Neural cell (in vitro differentiated cells): ENCODE results near the gene CCDC124. TPM values are rescaled to one million over a fixed set of nuclear protein-coding genes. Genes with fewer than 3 reads are reported as not detected.

Source experiments
- H2AFZ ChIP-seq: fragments of 200-600, 300-800 bp; sonication (generic), shearing (Covaris generic); 2 replicates; pipeline ENCODE4 v1.6.0; 2014; ENCODE audit warnings: low read depth, mild to moderate bottlenecking, antibody characterized with exemption, low read length, moderate library complexity
- H3F3A ChIP-seq: fragments of 200-600 bp; shearing (Covaris generic); 2 replicates; pipeline ENCODE4 v1.6.1; 2016; ENCODE audit warnings: mild to moderate bottlenecking, moderate library complexity, mixed read lengths, antibody characterized with exemption, low read length; ENCODE audit not compliant: insufficient read depth, poor library complexity, severe bottlenecking
- H3K27ac ChIP-seq: fragments of 200-600, 300-800 bp; sonication (generic), shearing (Covaris generic); 2 replicates; pipeline ENCODE4 v1.5.1; 2014; ENCODE audit warnings: mild to moderate bottlenecking, low read length, moderate library complexity
- H3K27me3 ChIP-seq: fragments of 300-800, 200-600 bp; sonication (generic), shearing (Covaris generic); 2 replicates; pipeline ENCODE4 v1.6.0; 2014; ENCODE audit warnings: mild to moderate bottlenecking, low read depth, low read length, moderate library complexity; ENCODE audit not compliant: insufficient read depth
- H3K36me3 ChIP-seq: fragments of 300-800, 200-600 bp; sonication (generic), shearing (Covaris generic); 2 replicates; pipeline ENCODE4 v1.5.1; 2014; ENCODE audit warnings: mild to moderate bottlenecking, antibody characterized with exemption, low read length, moderate library complexity; ENCODE audit not compliant: insufficient read depth
- H3K4me2 ChIP-seq: fragments of 300-800, 200-600 bp; sonication (generic), shearing (Covaris generic); 2 replicates; pipeline ENCODE4 v1.6.0; 2014; ENCODE audit warnings: mild to moderate bottlenecking, low read length
- H3K4me3 ChIP-seq: fragments of 300-800, 200-600 bp; sonication (generic), shearing (Covaris generic); 2 replicates; pipeline ENCODE4 v1.5.1; 2014; ENCODE audit warnings: mild to moderate bottlenecking, low read length, moderate library complexity
- H3K79me2 ChIP-seq: fragments of 200-600 bp; shearing (Covaris generic); replicated peaks from 2 replicates; pipeline ENCODE4 v1.6.0; 2014; ENCODE audit warnings: mild to moderate bottlenecking, low read length, moderate library complexity; ENCODE audit not compliant: insufficient read depth
- H3K9ac ChIP-seq: fragments of 300-800, 200-600 bp; sonication (generic), shearing (Covaris generic); 2 replicates; pipeline ENCODE4 v1.6.1; 2016; ENCODE audit warnings: mild to moderate bottlenecking, low read length, mixed read lengths
- H3K9me2 ChIP-seq: fragments of 200-600 bp; shearing (Covaris generic); 2 replicates; pipeline ENCODE4 v1.6.1; 2016; ENCODE audit warnings: mild to moderate bottlenecking, low read length, mixed read lengths; ENCODE audit not compliant: insufficient read depth
- H3K9me3 ChIP-seq: fragments of 200-600, 300-800 bp; sonication (generic), shearing (Covaris generic); 2 replicates; pipeline ENCODE4 v1.6.1; 2016; ENCODE audit warnings: mild to moderate bottlenecking, mixed run types, low read length, moderate library complexity, mixed read lengths
- H4K20me1 ChIP-seq: fragments of 200-600 bp; shearing (Covaris generic); 2 replicates; pipeline ENCODE4 v1.6.1; 2016; ENCODE audit warnings: mild to moderate bottlenecking, mixed run types; ENCODE audit not compliant: insufficient read depth
- CTCF ChIP-seq: fragments of 450-650 bp; IDR thresholded peaks from 2 replicates; pipeline ENCODE4 v1.5.1; 2014; ENCODE audit warnings: antibody characterized with exemption, mild to moderate bottlenecking, moderate library complexity; ENCODE audit not compliant: poor library complexity, severe bottlenecking
- EP300 ChIP-seq: fragments of 450-650 bp; conservative IDR thresholded peaks from 2 replicates; pipeline ENCODE4 v1.6.1; 2014; ENCODE audit warnings: antibody characterized with exemption, mild to moderate bottlenecking, moderate library complexity; ENCODE audit not compliant: poor library complexity, severe bottlenecking
- EZH2 ChIP-seq: fragments of 200-600, 300-800 bp; shearing (Covaris generic), sonication (generic); IDR thresholded peaks from 2 replicates; pipeline ENCODE4 v1.6.1; 2014; ENCODE audit warnings: antibody characterized with exemption, low read length, borderline replicate concordance, mild to moderate bottlenecking; ENCODE audit not compliant: insufficient read depth, poor library complexity, severe bottlenecking
- MXI1 ChIP-seq: fragments of 450-650 bp; conservative IDR thresholded peaks from 2 replicates; pipeline ENCODE4 v1.6.1; 2014; ENCODE audit warnings: antibody characterized with exemption, mild to moderate bottlenecking; ENCODE audit not compliant: poor library complexity, severe bottlenecking
- POLR2AphosphoS5 ChIP-seq: IDR thresholded peaks from 2 replicates; pipeline ENCODE4 v1.6.1; 2012
- RAD21 ChIP-seq: fragments of 450-650 bp; conservative IDR thresholded peaks from 2 replicates; pipeline ENCODE4 v1.6.1; 2014; ENCODE audit warnings: antibody characterized with exemption, mild to moderate bottlenecking, moderate library complexity
- REST ChIP-seq: IDR thresholded peaks from 2 replicates; pipeline ENCODE4 v1.6.1; 2012; ENCODE audit warnings: borderline replicate concordance
- SMC3 ChIP-seq: fragments of 450-650 bp; conservative IDR thresholded peaks from 2 replicates; pipeline ENCODE4 v1.6.1; 2014; ENCODE audit warnings: antibody characterized with exemption, mild to moderate bottlenecking, moderate library complexity; ENCODE audit not compliant: poor library complexity
- TAF1 ChIP-seq: IDR thresholded peaks from 2 replicates; pipeline ENCODE4 v1.6.1; 2012; ENCODE audit warnings: low read depth
- polyA plus RNA-seq: library from polyadenylated mRNA; depleted of rRNA; stranded (reverse); fragments of >200 nt; gene quantifications from 2 replicates; pipeline ENCODE4 v1.2.3, GENCODE V29; 2014

Gene CCDC124
- polyA plus RNA-seq, 1 donor from 2014 or later: 31.0 TPM

- Histone ChIP-seq H3K4me2 (no peak overlapping the region), H3K4me3 (no peak overlapping the region), H4K20me1 (no peaks in the 10 kb centered on the region), H3K9me3 (no peaks in the 10 kb centered on the region), H3K27ac (no peak overlapping the region), H3K36me3 (no peaks in the 10 kb centered on the region), H2AFZ (no peak overlapping the region), H3F3A (no peaks in the 10 kb centered on the region), H3K27me3 (no peaks in the 10 kb centered on the region), H3K9ac (no peak overlapping the region), H3K79me2 (no peaks in the 10 kb centered on the region), H3K9me2 (no peaks in the 10 kb centered on the region)
- TF ChIP-seq CTCF: no peak
- TF ChIP-seq RAD21: no peak
- TF ChIP-seq MXI1: no peak
- no peak for TF ChIP-seq SMC3
- no peak for TF ChIP-seq REST
- no peak for TF ChIP-seq EP300
- TF ChIP-seq TAF1: no peak
Observed at GRCh38 chr19:17975032-17975431, 42.2 kb downstream of the CCDC124 start.

GRCh38 chr19:17977021-17977420 is 44.2 kb downstream of the CCDC124 start:
- Histone ChIP-seq H3K9me3 (no peaks in the 10 kb centered on the region), H3K9me2 (no peaks in the 10 kb centered on the region), H3K36me3 (no peaks in the 10 kb centered on the region), H3K4me2 (no peak overlapping the region), H2AFZ (no peak overlapping the region), H3F3A (no peaks in the 10 kb centered on the region), H3K9ac (no peak overlapping the region), H3K4me3 (no peak overlapping the region), H3K27ac (no peak overlapping the region), H3K27me3 (no peaks in the 10 kb centered on the region), H3K79me2 (no peaks in the 10 kb centered on the region), H4K20me1 (no peaks in the 10 kb centered on the region)
- TF ChIP-seq POLR2AphosphoS5 (no peak), REST (no peak), TAF1 (no peak), EP300 (no peak), EZH2 (no peak), SMC3 (no peak), MXI1 (no peak), RAD21 (no peak), CTCF (no peak)
